ENCODE measurements around the gene EPSTI1.

DNA sequence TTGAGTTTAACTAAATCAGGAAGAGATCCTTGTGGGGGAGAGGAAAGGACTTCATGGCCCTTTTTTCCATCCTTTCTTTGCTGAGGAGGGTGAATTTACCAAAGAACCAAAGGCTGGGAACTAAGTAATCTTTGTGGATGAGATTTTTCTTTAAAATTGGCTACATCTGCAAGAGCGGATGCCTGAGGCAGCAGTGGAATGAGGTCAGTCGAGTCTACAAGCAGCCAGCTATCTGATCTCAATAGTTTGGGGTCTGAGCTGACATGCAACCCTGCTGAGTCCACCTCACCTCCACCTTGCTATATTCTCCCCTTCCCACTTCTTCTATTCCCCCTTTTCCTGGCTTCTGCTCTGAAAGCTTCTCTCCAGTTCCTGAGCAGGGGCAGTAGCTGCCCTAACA is 27.8 kb upstream of the EPSTI1 start:
- TF ChIP-seq POLR2AphosphoS5 (IDR thresholded peaks at IDR 0.05): no peak
- no peak for TF ChIP-seq POLR2A (IDR thresholded peaks at IDR 0.05)
- TF ChIP-seq, protein P1, sequence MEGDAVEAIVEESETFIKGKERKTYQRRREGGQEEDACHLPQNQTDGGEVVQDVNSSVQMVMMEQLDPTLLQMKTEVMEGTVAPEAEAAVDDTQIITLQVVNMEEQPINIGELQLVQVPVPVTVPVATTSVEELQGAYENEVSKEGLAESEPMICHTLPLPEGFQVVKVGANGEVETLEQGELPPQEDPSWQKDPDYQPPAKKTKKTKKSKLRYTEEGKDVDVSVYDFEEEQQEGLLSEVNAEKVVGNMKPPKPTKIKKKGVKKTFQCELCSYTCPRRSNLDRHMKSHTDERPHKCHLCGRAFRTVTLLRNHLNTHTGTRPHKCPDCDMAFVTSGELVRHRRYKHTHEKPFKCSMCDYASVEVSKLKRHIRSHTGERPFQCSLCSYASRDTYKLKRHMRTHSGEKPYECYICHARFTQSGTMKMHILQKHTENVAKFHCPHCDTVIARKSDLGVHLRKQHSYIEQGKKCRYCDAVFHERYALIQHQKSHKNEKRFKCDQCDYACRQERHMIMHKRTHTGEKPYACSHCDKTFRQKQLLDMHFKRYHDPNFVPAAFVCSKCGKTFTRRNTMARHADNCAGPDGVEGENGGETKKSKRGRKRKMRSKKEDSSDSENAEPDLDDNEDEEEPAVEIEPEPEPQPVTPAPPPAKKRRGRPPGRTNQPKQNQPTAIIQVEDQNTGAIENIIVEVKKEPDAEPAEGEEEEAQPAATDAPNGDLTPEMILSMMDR (IDR thresholded peaks at IDR 0.05): no peak
- no peak for TF ChIP-seq EP300 (IDR thresholded peaks at IDR 0.05)
